Endodermal cell (in vitro differentiated cells): ENCODE measurements around the gene AARS2. TPM values are rescaled to one million over a fixed set of nuclear protein-coding genes. Genes with fewer than 3 reads are reported as not detected.

ENCODE experiments used
- DNase-seq: peaks from one replicate; pipeline ENCODE4 v3.0.0-alpha.2; 2017
- H3K27ac ChIP-seq: 2 replicates; pipeline ENCODE4 v1.5.1; 2013; ENCODE audit warnings: mild to moderate bottlenecking, low read depth, low read length, moderate library complexity
- H3K27me3 ChIP-seq: 2 replicates; pipeline ENCODE4 v1.6.1; 2013; ENCODE audit warnings: mild to moderate bottlenecking, low read length, moderate library complexity; ENCODE audit not compliant: insufficient read depth, control insufficient read depth, poor library complexity, severe bottlenecking
- H3K36me3 ChIP-seq: 2 replicates; pipeline ENCODE4 v1.7.0; 2013; ENCODE audit warnings: mild to moderate bottlenecking, low read length, moderate library complexity; ENCODE audit not compliant: control insufficient read depth, insufficient read depth
- H3K4me1 ChIP-seq: one replicate; pipeline ENCODE4 v1.7.0; 2013; ENCODE audit warnings: low read length; ENCODE audit not compliant: control insufficient read depth, insufficient read depth
- H3K4me3 ChIP-seq: 2 replicates; pipeline ENCODE4 v1.5.1; 2013; ENCODE audit warnings: mild to moderate bottlenecking, low read length, moderate library complexity
- H3K9ac ChIP-seq: 2 replicates; pipeline ENCODE4 v1.6.1; 2013; ENCODE audit warnings: mild to moderate bottlenecking, low read length, moderate library complexity; ENCODE audit not compliant: poor library complexity, severe bottlenecking; ENCODE audit errors: extremely low read depth
- H3K9me3 ChIP-seq: 2 replicates; pipeline ENCODE4 v1.6.1; 2013; ENCODE audit warnings: mild to moderate bottlenecking, low read length, moderate library complexity; ENCODE audit not compliant: control insufficient read depth
- H3K27ac Mint-ChIP-seq: 2 replicates; pipeline ENCODE4 v1.8.0; 2020; ENCODE audit warnings: mixed read lengths
- H3K27me3 Mint-ChIP-seq: 2 replicates; pipeline ENCODE4 v1.8.0; 2021; ENCODE audit warnings: mild to moderate bottlenecking, mixed read lengths; ENCODE audit not compliant: insufficient read depth
- H3K36me3 Mint-ChIP-seq: 2 replicates; pipeline ENCODE4 v1.8.0; 2020; ENCODE audit warnings: low read depth, mixed read lengths
- H3K4me1 Mint-ChIP-seq: 2 replicates; pipeline ENCODE4 v1.8.0; 2020; ENCODE audit warnings: mixed read lengths
- H3K4me3 Mint-ChIP-seq: 2 replicates; pipeline ENCODE4 v1.8.0; 2020; ENCODE audit warnings: mild to moderate bottlenecking, moderate library complexity, mixed read lengths
- H3K9me3 Mint-ChIP-seq: 2 replicates; pipeline ENCODE4 v1.8.0; 2020; ENCODE audit warnings: mild to moderate bottlenecking, mixed read lengths
- WGBS, 2 experiments: methylation state at CpG; one replicate each; pipeline versions ENCODE4 v1.1.5 to v1.1.7; 2013; ENCODE audit warnings: missing lambda C conversion rate in 2 of 2, mixed read lengths in 1 of 2; ENCODE audit not compliant: insufficient coverage in 1 of 2, insufficient read length in 1 of 2; 5-methylcytosine and 5-hydroxymethylcytosine counted together
- total RNA-seq, 2 donors: library from RNA; stranded (reverse); fragmentation: NEBNext Ultra II Directional in 1 of 2; extraction: Animal tissue kit (Norgen Biotek cat#: 25700) in 1 of 2; gene quantifications; 2 replicates in 1 of 2; 3 replicates in 1 of 2; pipeline ENCODE4 v1.2.1, GENCODE V29; 2021
- TF ChIP-seq, protein P1 (sequence below): fragments of 200-600 bp; sonication (generic); conservative IDR thresholded peaks from 2 replicates; pipeline ENCODE4 v1.5.0; 2021; ENCODE audit warnings: antibody characterized with exemption, mild to moderate bottlenecking

Gene AARS2
- total RNA-seq, 2 donors from 2014 or later, result 22.9 to 24.7 TPM

DNA sequence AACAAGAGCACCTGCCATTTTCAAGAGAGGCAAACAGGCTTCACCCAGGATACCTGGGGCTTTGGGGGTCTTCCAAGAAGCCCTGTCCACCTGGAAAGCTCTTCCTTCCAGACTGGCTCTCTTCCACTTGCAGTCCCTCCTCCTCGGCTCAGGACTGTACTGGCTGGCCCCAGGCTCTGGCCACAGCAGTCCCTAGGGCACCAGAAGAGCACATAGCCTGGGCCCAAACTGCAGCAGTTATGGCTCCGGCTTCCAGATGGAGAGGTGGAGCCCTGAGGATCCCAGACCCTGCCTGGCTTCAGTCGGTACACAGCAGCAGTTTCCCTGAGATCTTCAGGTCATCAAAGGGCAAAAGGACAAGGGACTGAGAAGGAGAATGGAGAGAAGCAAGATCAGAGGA is 54.2 kb downstream of the AARS2 start:
- Histone ChIP-seq H3K36me3 (peaks cover 20% of the 10 kb centered on the region), H3K9me3 (no peaks in the 10 kb centered on the region), H3K9ac (no peak overlapping the region), H3K27me3 (no peaks in the 10 kb centered on the region), H3K4me1 (peaks cover 3% of the 10 kb centered on the region), H3K4me3 (no peak overlapping the region), H3K27ac (no peak overlapping the region)
- DNase-seq, result no peak
- no peaks in the 10 kb centered on the region for H3K9me3 Mint-ChIP-seq
- peaks cover 20% of the 10 kb centered on the region for H3K36me3 Mint-ChIP-seq
- peaks cover 2% of the 10 kb centered on the region for H3K27me3 Mint-ChIP-seq
- WGBS, 2 experiments, result 93 to 100% methylated on average over 3 of the region's 3 CpGs
- H3K4me3 Mint-ChIP-seq, result no peak overlapping the region
- H3K4me1 Mint-ChIP-seq, result peaks cover 32% of the 10 kb centered on the region
- TF ChIP-seq, protein P1, sequence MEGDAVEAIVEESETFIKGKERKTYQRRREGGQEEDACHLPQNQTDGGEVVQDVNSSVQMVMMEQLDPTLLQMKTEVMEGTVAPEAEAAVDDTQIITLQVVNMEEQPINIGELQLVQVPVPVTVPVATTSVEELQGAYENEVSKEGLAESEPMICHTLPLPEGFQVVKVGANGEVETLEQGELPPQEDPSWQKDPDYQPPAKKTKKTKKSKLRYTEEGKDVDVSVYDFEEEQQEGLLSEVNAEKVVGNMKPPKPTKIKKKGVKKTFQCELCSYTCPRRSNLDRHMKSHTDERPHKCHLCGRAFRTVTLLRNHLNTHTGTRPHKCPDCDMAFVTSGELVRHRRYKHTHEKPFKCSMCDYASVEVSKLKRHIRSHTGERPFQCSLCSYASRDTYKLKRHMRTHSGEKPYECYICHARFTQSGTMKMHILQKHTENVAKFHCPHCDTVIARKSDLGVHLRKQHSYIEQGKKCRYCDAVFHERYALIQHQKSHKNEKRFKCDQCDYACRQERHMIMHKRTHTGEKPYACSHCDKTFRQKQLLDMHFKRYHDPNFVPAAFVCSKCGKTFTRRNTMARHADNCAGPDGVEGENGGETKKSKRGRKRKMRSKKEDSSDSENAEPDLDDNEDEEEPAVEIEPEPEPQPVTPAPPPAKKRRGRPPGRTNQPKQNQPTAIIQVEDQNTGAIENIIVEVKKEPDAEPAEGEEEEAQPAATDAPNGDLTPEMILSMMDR, result no peak
- no peak overlapping the region for H3K27ac Mint-ChIP-seq

DNA sequence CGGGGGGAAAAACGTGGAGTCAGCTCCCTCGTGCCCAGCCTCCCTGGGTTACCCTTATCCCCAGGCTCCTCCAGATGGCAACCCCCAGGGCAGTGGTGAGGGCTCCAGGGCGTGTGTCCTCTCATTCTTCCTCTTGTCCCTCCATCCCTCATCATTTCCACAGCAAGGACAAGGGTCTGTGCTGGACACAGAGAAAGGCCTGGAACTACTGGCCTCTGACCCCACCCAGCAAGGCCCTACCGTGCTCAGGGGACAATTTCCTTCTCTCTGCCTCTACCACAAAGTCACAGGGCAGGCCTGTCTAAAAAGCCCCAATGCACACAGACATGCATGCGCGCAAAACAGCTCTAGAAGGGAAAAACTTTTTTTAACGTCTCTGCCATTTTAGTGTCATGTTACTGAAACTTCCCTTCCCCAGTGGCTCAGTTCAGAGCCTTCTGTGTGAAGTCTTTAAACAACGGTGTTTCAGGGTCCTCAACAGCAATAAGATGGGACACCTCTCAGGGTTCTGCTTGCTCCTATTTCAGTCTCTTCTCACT is 54.8 kb downstream of the AARS2 start:
- peaks cover 25% of the 10 kb centered on the region for H3K36me3 Mint-ChIP-seq
- 83 to 88% methylated on average over 6 to 9 of the region's 9 CpGs for WGBS, 2 experiments
- peaks cover 25% of the 10 kb centered on the region for H3K36me3 ChIP-seq
- H3K9ac ChIP-seq, result no peak overlapping the region
- H3K4me3 ChIP-seq, result no peak overlapping the region
- H3K27ac ChIP-seq, result no peak overlapping the region
- peaks cover 1% of the 10 kb centered on the region for H3K27me3 Mint-ChIP-seq
- DNase-seq, result no peak
- no peaks in the 10 kb centered on the region for H3K9me3 ChIP-seq
- TF ChIP-seq, protein P1, result no peak
- H3K4me1 ChIP-seq, result peaks cover 3% of the 10 kb centered on the region
- H3K4me3 Mint-ChIP-seq, result peak overlapping the region; percentile 74
- peaks cover 26% of the 10 kb centered on the region for H3K4me1 Mint-ChIP-seq
- no peaks in the 10 kb centered on the region for H3K9me3 Mint-ChIP-seq
- no peaks in the 10 kb centered on the region for H3K27me3 ChIP-seq
- H3K27ac Mint-ChIP-seq, result no peak overlapping the region

DNA sequence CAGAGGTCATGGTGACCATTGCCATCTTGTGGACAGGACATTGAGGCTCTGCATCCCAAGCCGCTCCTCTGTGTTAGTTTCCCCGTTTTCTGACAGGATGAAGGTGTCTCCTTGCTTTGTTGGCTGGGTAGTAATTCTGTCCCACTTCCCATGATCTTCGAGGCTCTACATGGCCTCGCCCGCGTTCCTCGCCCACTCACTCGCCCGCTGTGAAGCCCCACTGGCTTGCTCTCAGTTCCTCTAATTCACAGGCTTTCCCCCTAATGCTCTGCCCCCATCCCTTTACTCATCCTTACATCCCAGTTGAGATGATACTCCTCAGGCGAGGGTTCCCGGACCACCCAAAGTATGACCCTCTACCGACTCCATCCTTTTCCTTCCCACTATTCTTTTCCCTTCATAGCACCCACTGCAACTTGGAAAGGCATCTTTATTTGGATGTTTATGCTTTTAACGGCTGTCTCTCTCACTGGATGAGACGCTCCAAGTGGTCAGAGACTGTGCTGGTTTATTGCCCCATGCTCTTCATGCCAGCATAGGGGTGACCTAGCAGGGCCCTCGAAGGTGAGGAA is 55.3 kb downstream of the AARS2 start:
- peaks cover 30% of the 10 kb centered on the region for H3K36me3 Mint-ChIP-seq
- peak overlapping the region; percentile 33 for H3K27ac ChIP-seq
- peak overlapping the region; percentile 70 for H3K27ac Mint-ChIP-seq
- H3K36me3 ChIP-seq, result peaks cover 31% of the 10 kb centered on the region
- WGBS, 2 experiments, result 47 to 49% methylated on average over 14 to 15 of the region's 15 CpGs
- no peaks in the 10 kb centered on the region for H3K27me3 Mint-ChIP-seq
- TF ChIP-seq, protein P1, result peak; percentile 3
- H3K9ac ChIP-seq, result no peak overlapping the region
- peak overlapping the region; percentile 74 for H3K4me3 Mint-ChIP-seq
- no peaks in the 10 kb centered on the region for H3K9me3 Mint-ChIP-seq
- H3K4me1 Mint-ChIP-seq, result peaks cover 21% of the 10 kb centered on the region
- peak overlapping the region; percentile 96 for H3K4me3 ChIP-seq
- H3K9me3 ChIP-seq, result no peaks in the 10 kb centered on the region
- H3K4me1 ChIP-seq, result peaks cover 3% of the 10 kb centered on the region
- H3K27me3 ChIP-seq, result no peaks in the 10 kb centered on the region
- DNase-seq, result no peak
